Erythroblast (primary cell): ENCODE data around the gene ARHGEF3.

ENCODE experiments used
- GATA1 ChIP-seq: IDR thresholded peaks from 2 replicates; pipeline ENCODE4 v1.6.1; 2011; ENCODE audit warnings: low read depth, mild to moderate bottlenecking, control low read depth, low read length, moderate library complexity
- POLR2A ChIP-seq: IDR thresholded peaks from 2 replicates; pipeline ENCODE4 v1.6.1; 2011; ENCODE audit warnings: mild to moderate bottlenecking, low read length

DNA sequence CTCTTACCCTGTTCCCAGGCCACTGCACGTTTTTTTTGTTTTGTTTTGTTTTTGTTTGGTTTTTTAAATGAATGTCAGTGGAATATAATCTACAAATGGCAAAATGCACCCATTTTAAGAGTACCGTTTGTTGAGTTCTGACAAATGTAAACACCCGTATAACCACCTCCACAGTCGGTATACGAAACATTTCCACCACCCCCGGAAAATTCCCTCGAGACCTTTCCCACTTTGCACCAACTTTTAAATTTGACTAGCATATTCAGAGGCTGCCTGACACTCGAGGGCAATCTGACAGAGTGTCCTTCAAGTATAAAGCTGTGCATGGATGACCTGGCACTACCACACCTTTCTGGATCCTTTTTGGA lies 613 bp upstream of the ARHGEF3 start:
- TF ChIP-seq POLR2A (no peak), GATA1 (no peak)
